Activated effector memory CD4-positive, alpha-beta T cell treated with anti-CD3 and anti-CD28 coated beads, Interleukin-2, amount 50 U/mL, for 16 hours (primary cell): ENCODE measurements around the gene PACSIN1.

Experiments used
- DNase-seq: peaks from one replicate; pipeline ENCODE4 v3.0.0-alpha.2; 2020

Gene PACSIN1

DNA sequence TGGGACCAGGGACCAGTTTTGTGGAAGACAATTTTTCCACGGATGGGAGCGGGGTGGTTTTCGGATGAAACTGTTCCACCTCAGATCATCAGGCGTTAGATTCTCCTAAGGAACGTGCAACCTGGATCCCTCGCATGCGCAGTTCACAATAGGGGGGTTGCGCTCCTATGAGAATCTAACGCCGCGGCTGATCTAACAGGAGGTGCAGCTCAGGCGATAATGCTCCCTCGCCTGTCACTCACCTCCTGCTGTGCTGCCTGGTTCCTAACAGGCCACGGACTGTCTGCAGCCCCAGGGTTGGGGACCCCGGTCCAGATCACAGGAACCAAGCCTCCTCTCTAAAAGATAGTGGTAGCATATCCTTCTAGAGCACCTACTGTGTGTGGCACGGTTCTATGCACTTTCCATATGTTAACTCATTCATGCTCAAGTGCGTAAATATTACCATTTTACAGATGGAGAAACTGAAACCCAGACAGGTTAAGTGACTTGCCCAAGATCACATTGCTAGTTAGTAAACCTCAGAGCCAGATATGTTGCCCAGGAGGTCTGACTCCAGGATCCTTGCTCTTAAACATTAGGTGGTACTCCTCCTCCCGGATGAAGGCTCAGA, 65.0 kb downstream of the PACSIN1 start:
- DNase-seq: no peak

- no peak for DNase-seq
Observed at GRCh38 chr6:34531580-34532201, 65.8 kb downstream of the PACSIN1 start.

GRCh38 chr6:34532230-34532629, 66.4 kb downstream of the PACSIN1 start:
- DNase-seq: no peak

DNA sequence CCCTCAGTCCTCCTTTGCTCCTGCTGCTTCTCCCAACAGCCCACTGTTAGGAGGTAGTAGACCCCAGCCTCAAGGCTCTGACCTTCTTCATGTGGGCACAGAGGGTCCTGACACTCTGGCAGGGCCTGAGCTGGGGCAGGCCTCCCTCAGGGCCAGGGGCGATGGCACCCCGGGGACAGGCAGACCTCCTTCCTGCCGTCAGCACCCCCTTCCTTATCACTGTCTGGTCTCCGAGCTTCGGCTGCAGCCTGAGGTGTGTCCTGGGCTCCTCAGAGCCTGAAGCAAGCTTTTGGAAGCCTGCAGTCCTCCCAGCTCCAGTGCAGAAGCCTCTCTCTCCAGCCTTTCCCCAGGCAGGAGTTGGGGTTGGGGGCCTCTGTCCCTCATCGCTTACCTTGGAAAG, 68.3 kb downstream of the PACSIN1 start:
- no peak for DNase-seq

DNA sequence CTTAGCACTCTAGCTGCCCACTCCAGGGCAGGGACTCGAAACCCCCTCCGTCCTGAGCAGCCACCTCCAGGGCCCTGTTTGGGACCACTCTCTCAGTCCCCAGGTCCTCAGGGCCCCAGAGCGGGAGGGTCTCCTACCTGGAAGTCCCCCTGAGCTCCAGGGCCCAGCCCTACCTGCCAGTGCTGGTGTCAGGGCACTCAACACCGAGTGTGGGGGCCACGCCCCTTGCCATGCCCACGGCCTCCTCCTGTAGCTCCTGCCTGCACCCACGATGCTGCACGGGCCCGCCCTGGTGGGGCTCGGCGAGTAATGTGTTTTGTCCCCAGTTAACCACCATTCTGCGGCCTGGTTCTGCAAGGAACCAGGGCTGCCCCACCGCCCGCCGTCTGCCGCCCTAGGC, 68.8 kb downstream of the PACSIN1 start:
- no peak for DNase-seq

DNA sequence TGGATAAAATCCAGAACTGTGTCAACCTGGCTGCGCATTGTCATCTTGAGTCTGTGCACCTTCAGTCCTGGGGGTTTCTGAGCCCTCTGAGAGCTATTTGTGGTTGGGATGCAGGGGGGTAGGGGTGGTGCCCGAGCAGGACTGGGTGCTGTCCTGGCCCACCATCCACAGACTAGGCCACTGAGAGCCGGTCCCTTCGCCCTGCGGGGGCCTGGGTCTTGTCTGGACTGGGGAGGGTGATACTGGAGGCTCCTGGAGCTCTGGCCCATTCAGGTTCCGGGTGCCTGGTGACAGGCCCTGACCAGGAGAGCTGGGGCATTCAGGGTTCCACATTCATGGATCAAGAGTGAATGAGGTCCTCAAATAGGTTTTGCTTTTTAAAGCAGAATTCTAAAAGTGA, 69.3 kb downstream of the PACSIN1 start:
- no peak for DNase-seq

GRCh38 chr6:34535646-34536045, 69.8 kb downstream of the PACSIN1 start:
- DNase-seq: no peak

- DNase-seq: no peak
Observed at GRCh38 chr6:34536251-34536958, 70.5 kb downstream of the PACSIN1 start.

DNA sequence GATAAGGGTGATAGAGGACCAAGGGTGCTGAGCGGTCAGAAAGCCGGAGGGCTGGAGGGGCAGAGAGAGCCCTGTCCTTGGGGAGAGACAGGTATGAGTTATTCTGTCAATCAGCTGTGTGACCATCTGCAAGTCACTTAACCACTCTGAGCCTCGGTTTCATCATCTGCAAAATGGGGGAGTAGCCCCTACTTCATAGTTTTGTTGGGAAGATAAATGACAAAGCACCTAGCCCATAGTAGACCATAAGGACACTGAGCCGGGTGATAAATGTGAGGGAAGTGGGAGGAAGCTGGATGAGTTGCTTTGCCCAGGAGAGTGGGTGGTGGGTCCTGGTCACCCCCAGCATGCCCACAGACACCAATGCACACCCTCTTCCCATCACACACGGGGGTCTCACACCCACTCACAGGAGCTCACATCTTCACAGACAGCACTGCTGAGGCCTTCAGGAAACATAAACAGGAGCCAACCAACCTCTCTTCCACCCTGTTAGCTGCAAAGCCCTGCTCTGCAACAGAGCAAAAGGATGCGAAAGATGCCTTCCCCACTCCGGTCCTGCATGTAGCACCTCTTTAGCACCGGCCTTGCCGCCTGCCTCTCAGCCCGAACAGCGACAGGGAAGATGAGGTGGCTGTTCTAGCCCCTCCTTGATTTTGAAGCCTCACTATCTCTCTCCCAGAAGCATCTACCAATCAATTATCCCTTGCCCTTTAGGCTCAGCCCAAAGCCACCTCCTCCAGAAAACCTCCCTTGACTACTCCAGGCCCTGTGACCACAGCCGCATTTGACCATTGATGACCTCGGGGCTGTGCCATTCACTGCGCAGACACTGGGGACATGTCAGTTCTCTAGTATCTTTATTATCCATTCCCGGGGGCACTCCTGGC, 71.3 kb downstream of the PACSIN1 start:
- DNase-seq: no peak

DNA sequence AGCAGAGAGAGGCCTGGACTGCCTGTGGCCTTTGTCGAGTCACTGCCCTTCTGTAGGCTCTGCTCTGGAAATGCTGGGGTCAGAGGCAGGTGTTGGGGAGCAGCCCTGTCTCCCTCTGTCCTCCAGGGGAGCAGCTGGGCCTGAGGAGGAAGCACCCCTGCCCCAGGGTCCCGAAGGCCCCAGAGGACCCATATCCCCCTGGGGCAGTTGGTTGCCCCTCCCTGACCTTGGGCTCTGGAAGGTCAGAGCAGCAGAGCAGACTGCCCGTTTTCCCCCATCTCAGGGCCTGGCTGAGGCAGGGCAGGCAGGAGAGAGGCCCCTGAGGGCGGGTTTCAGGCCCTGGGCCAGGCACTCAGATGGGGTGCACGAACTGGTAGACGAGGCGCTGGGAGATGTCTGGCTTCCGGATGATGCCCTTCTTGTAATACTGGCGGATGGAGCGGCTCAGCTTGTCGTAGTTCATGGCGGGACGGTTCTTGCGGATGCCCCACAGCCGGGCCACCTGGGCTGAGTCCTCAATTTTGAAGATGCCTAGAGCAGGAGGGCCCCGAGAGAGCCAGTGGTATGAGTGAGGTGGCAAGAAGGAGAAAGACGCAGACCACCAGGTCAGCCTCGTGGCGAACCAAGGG, 72.2 kb downstream of the PACSIN1 start:
- no peak for DNase-seq

DNA sequence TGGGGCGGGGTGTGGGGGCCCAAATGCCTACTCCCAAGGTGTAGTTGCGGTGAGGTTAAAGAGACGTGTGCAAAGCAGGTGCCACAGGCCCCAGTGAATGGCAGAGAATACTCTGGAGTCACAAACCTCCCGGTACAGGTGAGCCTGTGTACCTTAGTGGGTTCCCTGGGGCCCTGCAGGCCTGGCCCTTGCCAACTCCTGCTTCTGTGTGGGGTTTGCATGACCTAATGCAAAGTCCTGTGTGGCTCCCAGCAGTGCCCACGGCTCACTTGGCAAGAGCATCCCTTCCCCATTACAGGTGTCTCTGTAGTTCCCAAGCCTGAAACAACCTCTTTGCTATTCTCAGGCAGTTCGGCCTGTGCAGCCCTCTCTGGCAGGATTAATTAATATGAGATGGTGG, 72.7 kb downstream of the PACSIN1 start:
- no peak for DNase-seq

- no peak for DNase-seq
Observed at GRCh38 chr6:34539181-34539580, 73.3 kb downstream of the PACSIN1 start.

- no peak for DNase-seq
Observed at GRCh38 chr6:34540222-34540621, 74.3 kb downstream of the PACSIN1 start.

DNA sequence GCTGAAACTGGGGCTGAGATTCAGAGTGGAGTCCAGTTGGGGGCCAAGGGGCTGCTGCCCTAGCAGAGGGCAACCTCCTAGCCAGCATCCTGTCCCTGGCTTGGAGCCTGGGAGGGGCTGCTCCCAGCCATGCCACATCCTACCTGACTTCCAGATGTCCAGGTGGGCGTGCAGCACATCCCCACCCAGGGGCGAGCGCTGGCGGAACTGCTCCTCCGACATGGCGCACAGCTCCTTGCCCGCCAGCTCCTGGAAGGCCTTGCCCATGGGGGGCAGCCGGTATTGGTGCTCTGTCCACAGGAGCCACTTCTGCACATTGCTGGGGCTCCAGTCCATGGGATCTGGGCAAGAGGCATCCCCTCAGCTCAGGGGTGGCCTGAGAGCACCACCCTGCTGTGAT, 75.0 kb downstream of the PACSIN1 start:
- DNase-seq: no peak

DNA sequence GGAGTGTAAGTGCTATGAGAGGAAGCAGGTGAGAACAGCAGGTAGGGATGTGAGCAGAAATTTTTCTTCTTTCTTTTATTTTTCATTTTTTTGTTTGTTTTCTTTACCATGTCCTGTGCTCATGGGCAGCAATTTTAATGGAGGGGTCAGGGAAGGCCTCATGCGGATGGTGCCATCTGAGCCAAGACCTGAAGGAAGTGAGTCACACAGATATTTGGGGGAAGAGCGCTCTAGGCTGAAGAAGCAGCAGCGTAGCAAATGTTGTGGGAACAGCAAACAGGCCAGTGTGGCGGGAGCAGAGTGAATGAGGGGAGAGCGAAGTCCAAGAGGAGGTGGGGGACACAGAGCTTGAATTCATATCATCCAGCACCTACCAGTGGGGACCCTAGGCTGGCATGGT, 77.5 kb downstream of the PACSIN1 start:
- DNase-seq: no peak

- DNase-seq: no peak
Observed at GRCh38 chr6:34544052-34544604, 78.3 kb downstream of the PACSIN1 start.

DNA sequence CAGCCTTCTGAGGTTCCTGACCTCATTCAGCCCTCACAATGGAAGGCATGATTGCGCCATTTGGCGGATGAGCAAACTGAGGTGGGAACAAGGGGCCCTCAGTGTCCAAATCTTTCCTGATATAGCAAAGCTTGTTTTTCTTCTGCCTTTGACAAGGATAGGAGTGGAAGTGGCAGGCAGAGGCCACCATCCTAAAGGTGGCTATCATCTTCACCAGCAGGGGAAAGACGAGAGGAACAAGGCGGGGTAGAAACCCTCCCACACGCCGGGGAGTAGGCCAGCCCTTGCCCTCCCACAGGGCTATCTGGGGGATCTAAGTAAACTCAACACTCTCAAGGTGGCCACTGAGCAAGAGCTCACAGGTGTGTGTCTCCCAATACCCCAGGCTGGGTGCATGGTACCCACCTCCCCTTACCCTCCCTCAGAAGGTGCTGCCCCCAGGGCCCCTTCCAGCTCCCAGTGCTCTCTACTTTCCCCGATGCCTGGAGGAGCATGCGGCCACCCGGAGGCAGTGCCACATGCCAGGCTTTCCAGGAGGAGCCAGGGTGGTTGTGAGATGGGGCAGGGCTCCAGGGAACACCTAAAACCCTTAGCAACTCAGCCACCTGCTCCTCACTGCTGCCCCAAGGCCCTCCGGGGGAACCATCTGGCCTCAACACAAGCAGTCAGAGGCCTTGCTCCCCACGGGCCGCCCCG, 79.0 kb downstream of the PACSIN1 start:
- DNase-seq: no peak

DNA sequence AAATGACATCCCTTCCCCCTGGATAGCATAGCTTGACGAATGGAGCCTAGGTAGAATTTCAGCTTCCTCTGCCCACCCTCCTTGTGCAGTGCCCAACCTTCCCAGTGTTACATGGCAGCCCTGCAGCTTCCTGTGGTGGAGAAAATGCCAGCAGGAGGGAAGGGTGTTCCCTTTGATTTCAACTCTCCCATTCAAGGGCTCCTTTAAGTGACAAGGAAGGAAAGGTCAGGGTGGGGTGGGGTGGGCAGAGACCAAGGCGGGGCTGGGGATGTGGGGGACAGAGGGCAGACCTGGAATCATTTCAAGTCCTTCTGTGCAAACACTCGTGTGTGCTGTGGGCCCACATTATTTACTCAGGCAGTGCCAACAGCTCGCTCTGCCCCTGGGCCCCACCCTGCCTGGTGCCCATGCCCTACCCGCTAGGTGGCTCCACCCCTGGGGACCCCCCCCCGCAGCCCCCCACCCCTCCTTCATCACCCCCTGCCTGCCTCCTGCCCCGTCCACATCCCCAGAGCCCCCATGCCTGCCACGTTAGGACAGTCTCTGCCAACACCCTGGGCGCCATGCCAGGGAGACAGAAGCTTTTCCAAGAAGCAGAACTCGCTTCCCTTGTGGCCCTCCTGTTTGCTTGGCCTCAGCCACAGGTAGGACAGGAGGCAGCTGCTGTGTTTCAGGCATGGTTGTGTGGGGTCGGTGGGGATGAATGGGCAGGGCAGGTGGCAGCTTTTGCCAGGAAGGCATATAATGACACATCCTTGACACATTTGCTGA, 80.9 kb downstream of the PACSIN1 start:
- DNase-seq: no peak

GRCh38 chr6:34547701-34548644, 82.1 kb downstream of the PACSIN1 start:
- no peak for DNase-seq
